ENCODE data around the gene RSBN1. TPM values are rescaled to one million over a fixed set of nuclear protein-coding genes. Genes with fewer than 3 reads are reported as not detected.

The RSBN1 gene
- total RNA-seq, 1 experiment from 2014 or later = 9.9 TPM

- H3K4me3 Mint-ChIP-seq (ENCODE audit: low read depth, unreplicated experiment) = no peak overlapping the region
- CTCF ChIA-PET = no interaction called here
- H3K4me1 Mint-ChIP-seq (ENCODE audit: low read depth, unreplicated experiment) = peaks cover 8% of the 10 kb centered on the region
- intact Hi-C loops (cut with micrococcal nuclease; ENCODE audit: unreplicated experiment) = no loop called here
- no peaks in the 10 kb centered on the region for H3K27me3 Mint-ChIP-seq (ENCODE audit: unreplicated experiment)
- H3K36me3 Mint-ChIP-seq (ENCODE audit: insufficient read depth, unreplicated experiment) = peaks cover 6% of the 10 kb centered on the region
- BruUV-seq (replicated peaks) = no TSS peak
- H3K27ac Mint-ChIP-seq (ENCODE audit: unreplicated experiment) = no peak overlapping the region
- H3K9me3 Mint-ChIP-seq (ENCODE audit: low read depth, unreplicated experiment) = no peaks in the 10 kb centered on the region
- TF ChIP-seq CTCF (IDR thresholded peaks at IDR 0.05; ENCODE audit: unreplicated experiment) = no peak
- DNase-seq = no peak
Observed at GRCh38 chr1:113802367-113803007, 9.8 kb downstream of the RSBN1 start.

- intact Hi-C loops (cut with micrococcal nuclease; ENCODE audit: unreplicated experiment) = no loop called here
- no TSS peak for BruUV-seq (replicated peaks)
- Mint-ChIP-seq H3K4me1 (ENCODE audit: low read depth, unreplicated experiment) (peaks cover 8% of the 10 kb centered on the region), H3K27ac (ENCODE audit: unreplicated experiment) (no peak overlapping the region), H3K27me3 (ENCODE audit: unreplicated experiment) (no peaks in the 10 kb centered on the region), H3K36me3 (ENCODE audit: insufficient read depth, unreplicated experiment) (peaks cover 5% of the 10 kb centered on the region), H3K9me3 (ENCODE audit: low read depth, unreplicated experiment) (no peaks in the 10 kb centered on the region), H3K4me3 (ENCODE audit: low read depth, unreplicated experiment) (no peak overlapping the region)
- no peak for DNase-seq
- no peak for TF ChIP-seq CTCF (IDR thresholded peaks at IDR 0.05; ENCODE audit: unreplicated experiment)
- CTCF ChIA-PET = no interaction called here
Observed at GRCh38 chr1:113800487-113800886, 11.8 kb downstream of the RSBN1 start.

GRCh38 chr1:113797472-113797871 is 14.8 kb downstream of the RSBN1 start:
- no peak for DNase-seq
- intact Hi-C loops (cut with micrococcal nuclease; ENCODE audit: unreplicated experiment) = no loop called here
- Mint-ChIP-seq H3K4me1 (ENCODE audit: low read depth, unreplicated experiment) (no peaks in the 10 kb centered on the region), H3K36me3 (ENCODE audit: insufficient read depth, unreplicated experiment) (no peaks in the 10 kb centered on the region), H3K27ac (ENCODE audit: unreplicated experiment) (no peak overlapping the region), H3K27me3 (ENCODE audit: unreplicated experiment) (no peaks in the 10 kb centered on the region), H3K9me3 (ENCODE audit: low read depth, unreplicated experiment) (no peaks in the 10 kb centered on the region), H3K4me3 (ENCODE audit: low read depth, unreplicated experiment) (no peak overlapping the region)
- CTCF ChIA-PET = no interaction called here
- TF ChIP-seq CTCF (IDR thresholded peaks at IDR 0.05; ENCODE audit: unreplicated experiment) = no peak
- BruUV-seq (replicated peaks) = no TSS peak

- H3K27ac Mint-ChIP-seq (ENCODE audit: unreplicated experiment) = no peak overlapping the region
- H3K4me1 Mint-ChIP-seq (ENCODE audit: low read depth, unreplicated experiment) = no peaks in the 10 kb centered on the region
- no peaks in the 10 kb centered on the region for H3K36me3 Mint-ChIP-seq (ENCODE audit: insufficient read depth, unreplicated experiment)
- no TSS peak for BruUV-seq (replicated peaks)
- no peak for DNase-seq
- H3K4me3 Mint-ChIP-seq (ENCODE audit: low read depth, unreplicated experiment) = no peak overlapping the region
- H3K27me3 Mint-ChIP-seq (ENCODE audit: unreplicated experiment) = no peaks in the 10 kb centered on the region
- TF ChIP-seq CTCF (IDR thresholded peaks at IDR 0.05; ENCODE audit: unreplicated experiment) = no peak
- no peaks in the 10 kb centered on the region for H3K9me3 Mint-ChIP-seq (ENCODE audit: low read depth, unreplicated experiment)
- intact Hi-C loops (cut with micrococcal nuclease; ENCODE audit: unreplicated experiment) = no loop called here
- CTCF ChIA-PET = no interaction called here
Observed at GRCh38 chr1:113793878-113794834, 18.1 kb downstream of the RSBN1 start.
